NCI-H2227 treated with DMSO at 0.1 percent for 48 hours (cell line): Measurements from ENCODE around the gene CLECL1.
A peak's percentile ranks its signal among the peaks of the same experiment; 100 is the strongest.
"Not testable (repeated sequence)": the region's sequence is repeated elsewhere in the genome, so short reads cannot be mapped to it uniquely, and the experiment has no call there.

Source experiments
- DNase-seq: peaks from one replicate; lab custom pipeline; 2025; lab: John Stamatoyannopoulos, UW

The CLECL1 gene

DNA sequence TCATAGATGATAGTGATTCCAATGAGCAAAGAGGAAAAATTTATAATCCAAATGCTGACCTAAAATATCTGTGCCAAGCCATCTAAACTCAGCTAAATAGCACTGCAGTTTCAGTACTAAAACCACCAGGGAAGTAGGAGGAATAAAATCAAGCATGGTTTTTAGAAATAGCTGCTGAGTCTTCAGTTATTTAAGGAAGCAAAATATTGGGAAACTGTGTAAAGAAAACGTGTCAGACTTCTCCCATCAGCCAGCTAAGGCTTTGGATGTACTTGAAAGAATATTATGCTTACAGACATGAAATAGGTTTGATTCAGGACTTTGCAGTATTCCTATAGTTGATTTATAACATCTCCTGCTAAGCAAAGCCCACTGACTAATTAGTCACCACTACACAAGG lies 38.7 kb downstream of the CLECL1 start:
- DNase-seq, result no peak

DNA sequence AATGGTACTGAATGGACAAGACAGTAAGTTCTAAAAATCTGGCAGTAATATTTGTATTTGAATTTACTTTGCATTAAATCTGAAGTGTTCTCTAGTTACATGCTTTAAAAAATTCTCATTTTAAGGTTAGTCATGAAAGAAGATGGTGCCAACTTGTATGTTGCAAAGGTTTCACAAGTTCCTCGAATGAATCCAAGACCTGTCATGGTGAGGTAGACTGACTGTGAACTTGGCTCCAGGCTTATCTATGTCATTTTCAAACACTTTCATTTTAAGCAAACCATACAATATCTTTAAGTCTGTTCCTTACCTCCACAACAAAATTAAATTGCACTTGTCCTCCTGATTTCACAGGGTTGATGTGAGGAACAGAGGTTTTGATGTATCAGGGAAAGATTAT lies 40.0 kb downstream of the CLECL1 start:
- no peak for DNase-seq

GRCh38 chr12:9687228-9687627 lies 45.7 kb downstream of the CLECL1 start:
- no peak for DNase-seq

- DNase-seq, result no peak
Measured at GRCh38 chr12:9685915-9686314, 47.0 kb downstream of the CLECL1 start.

DNA sequence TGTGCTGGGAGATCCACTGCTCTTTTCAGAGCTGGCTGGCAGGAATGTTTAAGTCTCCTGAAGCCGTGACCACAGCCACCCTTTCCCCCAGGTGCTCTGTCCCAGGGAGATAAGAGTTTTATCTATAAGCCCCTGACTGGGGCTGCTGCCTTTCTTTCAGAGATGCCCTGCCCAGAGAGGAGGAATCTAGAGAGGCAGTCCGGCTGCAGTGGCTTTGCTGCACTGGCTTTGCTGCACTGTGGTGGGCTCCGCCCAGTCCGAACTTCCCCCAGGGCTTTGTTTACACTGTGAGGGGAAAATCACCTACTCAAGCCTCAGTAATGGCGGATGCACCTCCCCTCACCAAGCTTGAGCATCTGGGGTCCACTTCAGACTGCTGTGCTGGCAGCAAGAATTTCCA lies 47.5 kb downstream of the CLECL1 start:
- peak; percentile 9 for DNase-seq

GRCh38 chr12:9682949-9683348 lies 49.9 kb downstream of the CLECL1 start:
- DNase-seq, result not testable (repeated sequence)

DNA sequence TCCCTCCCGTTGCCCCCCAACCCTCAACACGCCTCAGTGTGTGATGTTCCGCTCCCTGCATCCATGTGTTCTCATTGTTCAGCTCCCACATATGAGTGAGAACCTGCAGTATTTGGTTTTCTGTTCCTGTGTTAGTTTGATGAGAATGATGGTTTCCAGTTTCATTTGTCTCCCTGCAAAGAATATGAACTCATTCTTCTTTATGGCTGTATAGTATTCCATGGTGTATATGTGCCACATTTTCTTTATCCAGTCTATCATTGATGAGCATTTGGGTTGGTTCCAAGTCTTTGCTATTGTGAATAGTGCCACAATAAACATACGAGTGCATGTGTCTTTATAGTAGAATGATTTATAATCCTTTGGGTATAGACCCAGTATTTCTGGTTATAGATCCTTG lies 50.4 kb downstream of the CLECL1 start:
- DNase-seq, result not testable (repeated sequence)

DNA sequence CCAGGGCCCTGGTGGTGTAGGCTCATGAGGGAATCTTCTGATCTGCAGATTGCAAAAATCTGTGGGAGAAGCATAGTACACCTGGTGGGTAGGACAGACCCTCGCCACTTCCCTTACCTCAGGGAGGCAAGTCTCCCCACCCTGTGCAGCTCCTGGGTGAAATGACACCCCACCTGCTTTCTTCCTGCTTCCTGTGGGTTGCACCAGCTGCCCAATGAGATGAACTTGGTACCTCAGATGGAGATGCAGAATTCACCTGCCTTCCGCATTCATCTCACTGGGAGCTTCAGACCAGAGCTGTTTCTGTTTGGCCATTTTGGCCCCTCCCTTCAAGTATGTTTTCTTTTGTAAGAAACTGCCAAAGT lies 58.7 kb downstream of the CLECL1 start:
- DNase-seq, result no peak

DNA sequence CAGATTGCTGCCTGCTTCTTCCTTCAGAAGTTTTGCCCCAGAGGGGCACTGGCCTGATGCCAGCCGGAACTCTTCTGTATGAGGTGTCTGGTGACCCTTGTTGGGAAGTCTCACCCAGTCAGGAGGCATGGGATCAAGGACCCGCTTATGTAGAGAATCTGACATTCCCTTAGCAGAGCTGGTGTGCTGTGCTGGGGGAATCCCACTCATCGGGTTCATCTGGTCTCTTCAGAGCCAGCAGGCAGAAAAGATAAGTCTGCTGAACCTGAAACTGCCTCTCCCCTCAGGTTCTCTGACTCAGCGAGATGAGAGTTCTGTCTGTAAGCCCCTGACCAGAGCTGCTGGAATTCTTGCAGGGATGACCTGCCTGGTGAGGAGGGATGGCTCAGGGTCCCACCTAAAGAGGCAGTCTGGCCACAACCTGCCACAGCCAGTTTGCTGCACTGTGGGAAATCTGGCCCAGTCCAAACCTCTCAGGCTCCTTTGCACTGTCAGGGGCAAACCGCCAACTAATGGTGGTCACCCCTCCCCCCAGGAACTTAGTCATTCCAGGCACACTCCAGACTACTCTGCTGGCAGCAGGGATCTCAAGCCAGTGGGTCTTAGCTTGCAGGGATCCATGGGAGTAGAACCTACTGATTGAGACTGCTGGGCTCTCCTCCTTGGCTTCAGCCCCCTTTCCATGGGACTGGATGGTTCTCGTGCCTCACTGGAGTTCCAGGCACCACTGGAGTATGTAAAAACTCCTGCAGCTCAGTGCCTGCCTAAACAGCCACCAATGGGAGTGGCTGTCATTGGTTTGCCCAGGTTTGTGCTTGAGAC lies 59.3 kb downstream of the CLECL1 start:
- no peak for DNase-seq
